Measurements from ENCODE around the gene SERPINA12.
"Not testable (repeated sequence)": the region's sequence is repeated elsewhere in the genome, so short reads cannot be mapped to it uniquely, and the experiment has no call there.

The SERPINA12 gene

GRCh38 chr14:94485944-94486841 is 23.1 kb downstream of the SERPINA12 start:
- DNase-seq: peak; percentile 13

GRCh38 chr14:94484481-94484880 is 24.8 kb downstream of the SERPINA12 start:
- DNase-seq: no peak

- DNase-seq: no peak
Observed at GRCh38 chr14:94483729-94484275, 25.5 kb downstream of the SERPINA12 start.

- DNase-seq: no peak
Observed at GRCh38 chr14:94483071-94483451, 26.2 kb downstream of the SERPINA12 start.

GRCh38 chr14:94482132-94483070 is 26.9 kb downstream of the SERPINA12 start:
- DNase-seq: not testable (repeated sequence)

- no peak for DNase-seq
Observed at GRCh38 chr14:94481468-94482131, 27.7 kb downstream of the SERPINA12 start.

GRCh38 chr14:94480809-94481208 is 28.5 kb downstream of the SERPINA12 start:
- DNase-seq: no peak

GRCh38 chr14:94478420-94478819 is 30.8 kb downstream of the SERPINA12 start:
- DNase-seq: no peak

- DNase-seq: no peak
Observed at GRCh38 chr14:94476023-94476422, 33.2 kb downstream of the SERPINA12 start, which contains the start of gene SERPINA9. Gene SERPINA9 (minus strand): TSS chr14:94476197. CDS start chr14:94469840, 6,357 bp downstream.

GRCh38 chr14:94474581-94475031 is 34.7 kb downstream of the SERPINA12 start:
- DNase-seq: no peak

GRCh38 chr14:94473666-94474410 is 35.4 kb downstream of the SERPINA12 start:
- no peak for DNase-seq

- DNase-seq: no peak
Observed at GRCh38 chr14:94472842-94473241, 36.4 kb downstream of the SERPINA12 start.

- DNase-seq: no peak
Observed at GRCh38 chr14:94471045-94471444, 38.2 kb downstream of the SERPINA12 start.

- no peak for DNase-seq
Observed at GRCh38 chr14:94470311-94470710, 39.0 kb downstream of the SERPINA12 start.

- no peak for DNase-seq
Observed at GRCh38 chr14:94469261-94469660, 40.0 kb downstream of the SERPINA12 start.

- no peak for DNase-seq
Observed at GRCh38 chr14:94467728-94468520, 41.3 kb downstream of the SERPINA12 start.

- DNase-seq: no peak
Observed at GRCh38 chr14:94466706-94467370, 42.4 kb downstream of the SERPINA12 start.

GRCh38 chr14:94465042-94465441 is 44.2 kb downstream of the SERPINA12 start:
- no peak for DNase-seq

- DNase-seq: no peak
Observed at GRCh38 chr14:94464290-94464689, 45.0 kb downstream of the SERPINA12 start.
